Activated CD8-positive, alpha-beta memory T cell treated with anti-CD3 and anti-CD28 coated beads for 36 hours (primary cell): Measurements from ENCODE around the gene ATF7IP. TPM values are rescaled to one million over a fixed set of nuclear protein-coding genes. Genes with fewer than 3 reads are reported as not detected.
"Not testable (repeated sequence)": the region's sequence is repeated elsewhere in the genome, so short reads cannot be mapped to it uniquely, and the experiment has no call there.

Source experiments
- CTCF ChIA-PET: fragments of 350-600 bp; sonication (Branson Sonifier 250); formaldehyde crosslinking; loops from one replicate; lab custom pipeline; 2021; ENCODE audit warnings: antibody characterized with exemption; lab: Charles Lee
- POLR2A ChIA-PET: fragments of 350-600 bp; sonication (Branson Sonifier 250); formaldehyde crosslinking; loops from one replicate; lab custom pipeline; 2021; ENCODE audit warnings: antibody characterized with exemption; lab: Charles Lee
- total RNA-seq, 2 experiments: library from RNA; stranded (reverse); gene quantifications; one replicate each; pipeline ENCODE4 v1.2.3, GENCODE V29; 2021

The ATF7IP gene
- total RNA-seq = 10 to 100 TPM; 68.0 to 75.8 TPM

GRCh38 chr12:14365294-14366208 lies at the start of gene ATF7IP:
ATF7IP (plus strand) TSS chr12:14365682; CDS start chr12:14423916, 58,234 bp downstream.
- ChIA-PET POLR2A (interaction anchor here (0.5 to 1.8 kb wide), 13 partner anchors 20 to 1668 kb away, joined by 3 to 13 read pairs (median 5); a partner anchor contains a TSS), CTCF (interaction anchor here (0.5 to 2.4 kb wide), 12 partner anchors 23 to 404 kb away, joined by 3 to 13 read pairs (median 6); no protein-coding TSS in a partner anchor)

- POLR2A ChIA-PET = no interaction called here
- CTCF ChIA-PET = no interaction called here
These were observed 47.9 kb upstream of the ATF7IP start for GRCh38 chr12:14317362-14318146.

- POLR2A ChIA-PET, CTCF ChIA-PET: not testable (repeated sequence)
These were observed 45.6 kb upstream of the ATF7IP start for GRCh38 chr12:14319704-14320427.

GRCh38 chr12:14322403-14322802 lies 43.1 kb upstream of the ATF7IP start:
- POLR2A ChIA-PET = no interaction called here
- CTCF ChIA-PET = no interaction called here

GRCh38 chr12:14325716-14326343 lies 39.7 kb upstream of the ATF7IP start:
- ChIA-PET POLR2A (no interaction called here), CTCF (interaction anchor here (0.6 kb wide), 1 partner anchor 127 kb away, joined by 3 read pairs; no protein-coding TSS in a partner anchor)

GRCh38 chr12:14326699-14327098 lies 38.8 kb upstream of the ATF7IP start:
- ChIA-PET POLR2A (no interaction called here), CTCF (interaction anchor here (0.6 to 0.7 kb wide), 2 partner anchors 126 to 599 kb away, joined by 3 read pairs; no protein-coding TSS in a partner anchor)

GRCh38 chr12:14327711-14328110 lies 37.8 kb upstream of the ATF7IP start:
- CTCF ChIA-PET = interaction anchor here (0.7 kb wide), 1 partner anchor 39 kb away, joined by 3 read pairs; no protein-coding TSS in a partner anchor
- POLR2A ChIA-PET = no interaction called here

GRCh38 chr12:14332482-14332881 lies 33.0 kb upstream of the ATF7IP start:
- ChIA-PET CTCF (interaction anchor here (0.6 kb wide), 1 partner anchor 396 kb away, joined by 3 read pairs; no protein-coding TSS in a partner anchor), POLR2A (no interaction called here)

- POLR2A ChIA-PET = no interaction called here
- CTCF ChIA-PET = no interaction called here
These were observed 25.1 kb upstream of the ATF7IP start for GRCh38 chr12:14340371-14340770.

GRCh38 chr12:14351524-14351923 lies 14.0 kb upstream of the ATF7IP start:
- POLR2A ChIA-PET, CTCF ChIA-PET: not testable (repeated sequence)

- POLR2A ChIA-PET, CTCF ChIA-PET: not testable (repeated sequence)
These were observed 13.4 kb upstream of the ATF7IP start for GRCh38 chr12:14352066-14352465.

GRCh38 chr12:14354665-14355064 lies 10.8 kb upstream of the ATF7IP start:
- POLR2A ChIA-PET, CTCF ChIA-PET: not testable (repeated sequence)

- POLR2A ChIA-PET = interaction anchor here (0.6 kb wide), 1 partner anchor 99 kb away, joined by 11 read pairs; no protein-coding TSS in a partner anchor
- CTCF ChIA-PET = no interaction called here
These were observed 9.3 kb upstream of the ATF7IP start for GRCh38 chr12:14356147-14356546.

- CTCF ChIA-PET = no interaction called here
- POLR2A ChIA-PET = interaction anchor here (0.6 kb wide), 1 partner anchor 176 kb away, joined by 3 read pairs; no protein-coding TSS in a partner anchor
These were observed 8.0 kb upstream of the ATF7IP start for GRCh38 chr12:14357486-14357885.

- ChIA-PET POLR2A (no interaction called here), CTCF (interaction anchor here (1.0 kb wide), 1 partner anchor 124 kb away, joined by 4 read pairs; no protein-coding TSS in a partner anchor)
These were observed 3.1 kb upstream of the ATF7IP start for GRCh38 chr12:14362352-14362751.

GRCh38 chr12:14364583-14365271 lies 755 bp upstream of the ATF7IP start:
- POLR2A ChIA-PET = interaction anchor here (0.6 to 1.8 kb wide), 7 partner anchors 20 to 406 kb away, joined by 3 to 13 read pairs (median 7); a partner anchor contains a TSS
- CTCF ChIA-PET = interaction anchor here (0.8 to 2.4 kb wide), 10 partner anchors 24 to 405 kb away, joined by 3 to 13 read pairs (median 6); no protein-coding TSS in a partner anchor
